Stimulated activated CD4-positive, alpha-beta T cell treated with anti-CD3 and anti-CD28 coated beads, TNF-alpha, amount 100 ng/mL, for 1 hour (primary cell): ENCODE results near the gene CERS3.

ENCODE experiments used
- DNase-seq, 3 donors: peaks; one replicate each; pipeline ENCODE4 v3.0.0-alpha.2; 2020; ENCODE audit warnings: low read depth in 3 of 3, low spot score in 1 of 3

The CERS3 gene

GRCh38 chr15:100528833-100529428 is at the start of gene CERS3:
Gene CERS3, minus strand, starts transcription at chr15:100528950. Its CDS starts 27,101 bp downstream, at chr15:100501849.
- no peak for DNase-seq

- no peak for DNase-seq
Measured at GRCh38 chr15:100573526-100573925, 44.8 kb upstream of the CERS3 start.

DNA sequence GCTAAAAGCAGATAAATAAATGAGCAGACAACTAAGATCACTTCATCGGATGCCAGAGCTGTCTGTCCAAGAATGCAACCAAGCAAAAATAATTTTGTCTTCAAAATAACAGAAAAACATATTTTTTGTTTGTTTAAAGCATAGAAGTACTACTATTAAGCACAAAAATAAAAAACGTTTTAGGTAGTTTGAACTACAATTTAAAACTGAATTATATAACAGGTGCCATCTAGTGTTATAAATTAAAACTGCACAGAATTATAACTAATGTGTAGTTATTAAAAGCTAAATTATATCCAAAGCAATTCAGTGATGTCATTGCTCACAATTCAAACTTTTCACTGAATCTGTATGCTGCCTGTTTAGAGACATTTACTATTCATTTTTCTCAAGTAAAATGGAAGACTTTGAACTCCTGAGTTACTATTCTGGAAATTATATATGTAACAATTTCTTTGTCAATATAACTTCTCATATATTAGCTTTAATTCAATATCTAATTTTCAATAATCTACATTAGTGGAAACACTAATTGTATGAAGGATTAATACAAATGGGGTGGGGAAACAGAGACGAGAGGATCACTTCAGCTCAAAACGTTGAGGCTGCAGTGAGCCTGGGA is 43.7 kb upstream of the CERS3 start:
- no peak for DNase-seq

GRCh38 chr15:100571592-100572167 is 42.9 kb upstream of the CERS3 start:
- DNase-seq: no peak

DNA sequence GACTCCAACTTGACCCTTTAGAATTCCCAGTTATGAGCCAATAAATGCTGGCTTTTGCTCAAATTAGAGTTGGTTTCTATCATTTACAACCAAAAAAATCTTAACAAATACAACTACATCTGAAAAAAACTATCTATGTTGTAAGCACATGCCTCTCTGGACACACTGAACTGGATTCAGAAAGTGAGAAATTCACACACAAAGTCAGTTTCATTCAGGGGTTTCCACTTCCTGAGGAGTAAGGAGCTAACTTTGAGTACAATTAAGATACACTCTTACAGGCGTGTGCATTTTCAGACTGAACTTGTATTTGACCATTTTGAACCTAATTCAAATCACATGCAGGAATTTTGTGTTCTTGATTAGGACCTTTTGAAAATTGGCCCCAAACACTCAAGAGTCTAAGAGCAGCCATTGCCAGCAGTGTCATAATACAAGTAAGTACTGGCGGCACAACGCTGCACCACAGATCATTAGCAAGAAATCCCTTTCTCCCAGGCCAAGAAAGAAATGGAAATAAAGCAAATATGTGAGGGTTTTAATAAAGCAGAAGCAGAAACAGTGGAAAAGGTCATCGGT is 42.1 kb upstream of the CERS3 start:
- no peak for DNase-seq

- no peak for DNase-seq
Measured at GRCh38 chr15:100570275-100570674, 41.5 kb upstream of the CERS3 start.

DNA sequence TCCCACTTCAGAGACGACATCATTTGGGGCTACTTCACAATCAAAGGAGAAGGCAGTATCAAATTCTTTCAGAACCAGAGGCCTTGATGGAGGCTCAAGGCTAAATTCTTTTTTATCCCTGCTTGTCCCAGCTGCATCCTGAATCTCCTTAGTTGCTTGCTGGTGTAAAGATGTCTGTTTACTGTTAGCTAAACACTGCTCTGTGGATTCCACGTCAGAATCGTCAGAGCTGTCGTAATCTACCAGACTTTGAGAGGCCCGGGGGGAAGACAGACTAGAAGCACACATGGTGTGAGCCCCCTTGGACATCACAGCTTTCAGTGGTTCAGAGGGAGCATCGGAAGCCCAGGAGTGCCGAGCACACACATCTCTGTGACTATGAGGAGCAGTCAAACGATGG is 40.6 kb upstream of the CERS3 start:
- DNase-seq: no peak

DNA sequence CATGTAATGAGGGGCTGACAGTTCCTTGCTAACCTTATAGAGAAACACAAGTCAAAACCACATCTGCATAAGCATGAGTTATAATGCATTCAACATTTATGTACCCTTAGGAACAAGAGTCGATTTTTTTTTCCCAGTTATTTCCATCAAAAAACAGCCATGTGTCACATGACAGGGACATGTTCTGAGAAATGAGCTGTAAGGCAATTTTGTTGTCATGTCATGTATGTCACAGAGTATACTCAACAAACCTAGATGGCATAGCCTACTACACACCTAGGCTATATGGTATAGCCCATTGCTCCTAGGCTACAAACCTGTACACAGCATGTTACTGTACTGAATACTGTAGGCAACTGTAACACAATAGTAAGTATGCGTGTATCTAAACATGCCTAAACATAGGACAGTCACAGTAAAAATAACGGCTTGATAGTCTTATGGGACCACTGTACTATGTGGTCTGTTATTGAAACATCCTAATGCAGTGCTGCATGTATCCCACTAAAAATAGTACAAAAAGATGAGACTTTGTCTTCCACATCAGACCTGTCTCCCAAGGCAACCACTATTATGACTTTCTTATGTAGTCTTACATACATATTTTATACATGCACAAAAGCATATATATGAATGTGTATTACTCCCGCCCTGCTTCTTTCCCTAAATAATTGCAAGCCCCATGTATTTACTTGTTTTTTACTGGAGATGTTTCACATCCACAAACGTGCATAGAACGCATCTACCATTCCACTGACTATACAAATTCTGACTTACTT is 38.3 kb upstream of the CERS3 start:
- no peak for DNase-seq

- no peak for DNase-seq
Measured at GRCh38 chr15:100565591-100565990, 36.8 kb upstream of the CERS3 start.

DNA sequence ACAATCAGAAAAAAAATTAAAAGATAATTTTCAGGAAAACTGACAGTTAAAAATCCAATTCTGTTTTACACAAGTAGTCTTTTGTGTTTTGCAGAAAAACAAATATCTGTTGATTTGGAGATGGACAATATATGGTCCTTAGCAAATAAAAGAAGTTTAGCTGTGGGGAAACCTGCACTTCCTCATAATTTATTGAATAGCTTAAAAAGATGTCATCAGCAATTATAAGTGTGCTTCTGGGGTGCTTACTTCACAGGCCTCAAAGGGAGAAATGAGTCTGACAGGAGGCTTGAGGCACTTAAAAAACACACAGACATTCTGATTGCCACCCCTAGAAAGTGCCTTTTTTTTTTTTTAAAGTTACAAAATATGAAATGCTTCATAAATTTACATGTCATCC is 31.6 kb upstream of the CERS3 start:
- no peak for DNase-seq

DNA sequence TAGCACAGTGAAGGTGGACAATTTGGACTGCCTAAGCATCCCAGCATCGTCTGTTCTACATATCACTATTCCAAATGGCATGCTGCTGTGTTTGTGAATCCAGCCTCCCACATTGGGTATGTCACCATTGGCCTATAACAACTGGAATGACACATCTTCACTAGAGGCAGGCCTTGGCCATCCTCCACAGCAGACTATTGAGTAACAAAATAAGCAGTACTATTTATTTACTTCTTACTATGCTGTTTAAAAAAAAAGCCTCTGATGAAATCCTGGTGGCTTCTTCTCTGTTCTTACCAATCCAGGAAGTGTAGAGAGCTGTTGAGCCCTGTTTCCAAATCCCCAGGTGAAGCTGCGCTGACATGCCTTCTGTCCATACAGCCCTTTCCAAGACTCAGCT is 30.6 kb upstream of the CERS3 start:
- DNase-seq: no peak

GRCh38 chr15:100558771-100559254 is 30.1 kb upstream of the CERS3 start:
- DNase-seq: no peak

GRCh38 chr15:100553468-100553867 is 24.7 kb upstream of the CERS3 start:
- no peak for DNase-seq

DNA sequence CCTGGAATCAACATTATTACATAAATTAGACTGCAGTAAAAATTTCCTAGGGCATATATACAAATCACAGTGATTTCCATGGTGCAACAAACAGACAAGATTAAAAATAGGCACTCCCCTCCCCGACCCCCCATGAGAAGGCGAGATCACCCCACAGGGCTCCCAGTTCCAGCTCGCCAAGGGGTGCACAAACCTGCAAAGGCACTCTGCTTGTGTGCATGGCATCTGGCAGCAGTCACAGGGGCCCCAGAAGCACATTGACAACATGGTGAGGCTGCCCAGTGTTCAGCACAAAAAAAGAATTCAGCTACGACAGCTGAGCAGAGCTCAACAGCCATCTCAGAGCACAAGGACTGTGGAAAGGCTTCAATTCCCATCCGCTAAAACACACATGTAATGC is 19.2 kb upstream of the CERS3 start:
- DNase-seq: no peak

GRCh38 chr15:100544946-100545345 is 16.2 kb upstream of the CERS3 start:
- DNase-seq: no peak

DNA sequence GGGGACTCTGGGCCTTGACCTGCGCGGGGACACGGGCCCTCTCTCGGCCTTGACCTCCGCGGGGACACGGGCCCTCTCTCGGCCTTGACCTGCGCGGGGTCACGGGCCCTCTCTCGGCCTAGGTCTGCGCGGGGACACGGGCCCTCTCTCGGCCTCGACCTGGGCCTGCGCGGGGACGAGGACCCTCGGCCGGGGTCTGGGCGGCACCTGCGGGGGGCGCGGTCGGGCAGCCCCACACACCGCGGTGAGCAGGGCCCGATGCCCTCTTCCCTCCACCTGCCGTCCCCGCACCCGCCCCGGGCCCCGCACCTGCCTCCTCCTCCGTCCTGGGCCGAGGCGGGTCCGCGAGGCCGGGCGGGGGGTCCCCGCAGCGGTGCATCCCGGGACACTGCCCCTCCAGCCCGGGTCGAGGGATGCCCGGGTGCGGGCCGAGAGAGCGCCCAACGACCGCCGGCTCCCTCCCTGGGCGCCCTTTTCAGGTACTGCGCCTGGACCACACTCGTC is 15.6 kb upstream of the CERS3 start:
- no peak for DNase-seq

DNA sequence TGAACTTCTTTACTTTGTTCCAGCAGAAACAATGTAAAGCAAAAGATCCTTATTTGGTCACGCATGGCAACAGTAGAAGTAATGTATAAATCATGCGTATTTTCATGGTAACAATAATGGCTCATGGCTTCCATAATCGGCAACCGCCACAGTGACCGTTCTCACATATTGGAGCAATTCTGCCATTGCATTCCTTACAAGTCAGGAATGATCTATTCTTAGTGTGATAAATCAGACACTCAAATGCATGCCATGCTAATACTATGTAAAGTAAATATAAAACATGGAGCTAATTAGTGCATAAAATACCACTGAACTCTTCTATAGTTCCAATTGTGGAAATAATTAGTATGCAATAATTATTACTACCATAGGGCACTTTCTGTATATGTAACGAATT is 13.5 kb upstream of the CERS3 start:
- no peak for DNase-seq

DNA sequence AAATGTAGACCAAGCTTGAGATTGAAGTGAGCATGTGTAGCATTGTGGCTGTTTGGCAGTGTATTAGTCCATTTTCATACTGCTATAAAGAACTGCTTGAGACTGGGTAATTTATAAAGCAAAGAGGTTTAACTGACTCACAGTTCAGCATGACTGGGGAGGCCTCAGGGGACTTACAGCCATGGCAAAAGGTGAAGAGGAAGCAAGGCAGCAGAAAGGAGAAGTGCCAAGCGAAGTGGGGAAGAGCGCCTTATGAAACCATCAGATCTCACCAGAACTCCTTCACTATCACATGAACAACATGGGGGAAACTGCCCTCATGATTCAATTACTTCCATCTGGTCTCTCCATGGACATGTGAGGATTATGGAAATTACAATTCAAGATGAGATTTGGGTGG is 8.6 kb upstream of the CERS3 start:
- DNase-seq: no peak

GRCh38 chr15:100536733-100537132 is 8.0 kb upstream of the CERS3 start:
- DNase-seq: no peak

- DNase-seq: no peak
Measured at GRCh38 chr15:100533886-100534285, 5.1 kb upstream of the CERS3 start.

GRCh38 chr15:100531823-100532327 is 3.1 kb upstream of the CERS3 start:
- DNase-seq: no peak
